Uterus (tissue), 2 donors: ENCODE data around the gene MRPS25.

ENCODE experiments used
- POLR2A ChIP-seq, 2 donors: fragments of 450-650 bp; IDR thresholded peaks; one replicate each; pipeline ENCODE4 v1.6.1; 2016; ENCODE audit warnings: antibody characterized with exemption in 2 of 2, mild to moderate bottlenecking in 1 of 2, moderate library complexity in 1 of 2
- TF ChIP-seq, protein P1 (sequence below), 4 experiments: fragments of 200-600 bp in 2 of 4; fragments of 450-650 bp in 2 of 4; sonication (generic) in 2 of 4; IDR thresholded peaks; one replicate each; pipeline ENCODE4 v1.5.1; 2016 to 2019; ENCODE audit warnings: antibody characterized with exemption in 4 of 4, mild to moderate bottlenecking in 2 of 4, moderate library complexity in 1 of 4

DNA sequence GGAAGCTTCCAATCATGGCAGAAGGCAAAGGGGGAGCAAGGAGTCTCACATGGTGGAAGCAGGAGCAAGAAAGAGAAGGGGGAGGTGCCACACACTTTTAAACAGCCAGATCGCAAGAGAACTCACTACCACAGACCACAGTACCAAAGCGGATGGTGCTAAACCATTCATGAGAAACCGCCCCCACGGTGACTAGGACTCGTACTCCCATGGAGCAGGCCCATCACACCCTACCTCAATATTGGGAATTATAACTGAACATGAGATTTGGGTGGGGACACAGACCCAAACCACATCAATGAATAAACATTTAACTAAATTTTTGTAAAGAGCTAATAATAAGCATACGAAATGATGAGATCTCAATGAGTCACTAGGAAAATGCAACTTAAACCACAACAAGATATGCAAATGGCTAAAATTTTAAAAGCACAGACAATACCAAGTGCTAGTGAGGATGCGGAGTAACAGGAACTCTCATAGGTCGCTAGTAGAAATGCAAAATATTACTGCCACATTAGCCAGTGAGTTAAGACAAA lies 10.0 kb downstream of the MRPS25 start:
- TF ChIP-seq, protein P1, sequence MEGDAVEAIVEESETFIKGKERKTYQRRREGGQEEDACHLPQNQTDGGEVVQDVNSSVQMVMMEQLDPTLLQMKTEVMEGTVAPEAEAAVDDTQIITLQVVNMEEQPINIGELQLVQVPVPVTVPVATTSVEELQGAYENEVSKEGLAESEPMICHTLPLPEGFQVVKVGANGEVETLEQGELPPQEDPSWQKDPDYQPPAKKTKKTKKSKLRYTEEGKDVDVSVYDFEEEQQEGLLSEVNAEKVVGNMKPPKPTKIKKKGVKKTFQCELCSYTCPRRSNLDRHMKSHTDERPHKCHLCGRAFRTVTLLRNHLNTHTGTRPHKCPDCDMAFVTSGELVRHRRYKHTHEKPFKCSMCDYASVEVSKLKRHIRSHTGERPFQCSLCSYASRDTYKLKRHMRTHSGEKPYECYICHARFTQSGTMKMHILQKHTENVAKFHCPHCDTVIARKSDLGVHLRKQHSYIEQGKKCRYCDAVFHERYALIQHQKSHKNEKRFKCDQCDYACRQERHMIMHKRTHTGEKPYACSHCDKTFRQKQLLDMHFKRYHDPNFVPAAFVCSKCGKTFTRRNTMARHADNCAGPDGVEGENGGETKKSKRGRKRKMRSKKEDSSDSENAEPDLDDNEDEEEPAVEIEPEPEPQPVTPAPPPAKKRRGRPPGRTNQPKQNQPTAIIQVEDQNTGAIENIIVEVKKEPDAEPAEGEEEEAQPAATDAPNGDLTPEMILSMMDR (IDR thresholded peaks at IDR 0.05): no peak
- TF ChIP-seq POLR2A (IDR thresholded peaks at IDR 0.05): no peak
